H4 (cell line): ENCODE measurements around the gene TRIL. TPM values are rescaled to one million over a fixed set of nuclear protein-coding genes. Genes with fewer than 3 reads are reported as not detected.

ENCODE experiments used
- DNase-seq: peaks from one replicate; pipeline ENCODE4 v3.0.0-alpha.2; 2015; ENCODE audit warnings: low spot score
- total RNA-seq: library from RNA; depleted of rRNA; stranded (reverse); fragments of >200 nt; shearing (Covaris generic); gene quantifications from 2 replicates; pipeline ENCODE4 v1.2.3, GENCODE V29; 2014

The TRIL gene
- total RNA-seq, 1 experiment from 2014 or later, result not detected

GRCh38 chr7:28983396-28984190 lies 25.5 kb upstream of the TRIL start:
- no peak for DNase-seq

- DNase-seq, result no peak
Observed at GRCh38 chr7:28981161-28981465, 23.0 kb upstream of the TRIL start.

- DNase-seq, result no peak
Observed at GRCh38 chr7:28980451-28981160, 22.5 kb upstream of the TRIL start.

- DNase-seq, result no peak
Observed at GRCh38 chr7:28979776-28980175, 21.6 kb upstream of the TRIL start.

- no peak for DNase-seq
Observed at GRCh38 chr7:28977881-28978280, 19.8 kb upstream of the TRIL start.

- no peak for DNase-seq
Observed at GRCh38 chr7:28976022-28976421, 17.9 kb upstream of the TRIL start.

- DNase-seq, result no peak
Observed at GRCh38 chr7:28973591-28973990, 15.5 kb upstream of the TRIL start.

- no peak for DNase-seq
Observed at GRCh38 chr7:28964056-28964455, 5.9 kb upstream of the TRIL start.

GRCh38 chr7:28961972-28962371 lies 3.8 kb upstream of the TRIL start:
- DNase-seq, result no peak

- DNase-seq, result no peak
Observed at GRCh38 chr7:28960071-28960840, 2.1 kb upstream of the TRIL start.

GRCh38 chr7:28958980-28959347 lies 834 bp upstream of the TRIL start:
- DNase-seq, result no peak

GRCh38 chr7:28957751-28958234 lies 337 bp downstream of the TRIL start:
- no peak for DNase-seq

- no peak for DNase-seq
Observed at GRCh38 chr7:28957064-28957750, 923 bp downstream of the TRIL start.

GRCh38 chr7:28956608-28957063 lies 1.5 kb downstream of the TRIL start:
- DNase-seq, result no peak

GRCh38 chr7:28955718-28956607 lies 2.2 kb downstream of the TRIL start:
- DNase-seq, result no peak

GRCh38 chr7:28955356-28955717 lies 2.8 kb downstream of the TRIL start:
- DNase-seq, result no peak

- peak; percentile 41 for DNase-seq
Observed at GRCh38 chr7:28954946-28955345, 3.2 kb downstream of the TRIL start.

GRCh38 chr7:28954471-28954870 lies 3.7 kb downstream of the TRIL start:
- DNase-seq, result peak; percentile 54

- DNase-seq, result peak; percentile 96
Observed at GRCh38 chr7:28953633-28954032, 4.5 kb downstream of the TRIL start.

GRCh38 chr7:28942168-28942567 lies 16.0 kb downstream of the TRIL start:
- no peak for DNase-seq

- no peak for DNase-seq
Observed at GRCh38 chr7:28941633-28942032, 16.5 kb downstream of the TRIL start.
